CD14-positive monocyte (primary cell): ENCODE data around the gene METTL1. TPM values are rescaled to one million over a fixed set of nuclear protein-coding genes. Genes with fewer than 3 reads are reported as not detected.
"Not testable (repeated sequence)": the region's sequence is repeated elsewhere in the genome, so short reads cannot be mapped to it uniquely, and the experiment has no call there.

Source experiments
- DNase-seq, 3 donors: peaks; one replicate each; pipeline ENCODE4 v3.0.0-alpha.2; 2011 to 2022
- H2AFZ ChIP-seq: 2 replicates; pipeline ENCODE4 v1.6.0; 2012; ENCODE audit warnings: mild to moderate bottlenecking, low read depth, low read length, inconsistent platforms; ENCODE audit not compliant: insufficient read depth, poor library complexity, severe bottlenecking
- H3K27ac ChIP-seq, 2 donors: 1 replicate in 1 of 2; 2 replicates in 1 of 2; pipeline ENCODE4 v1.5.1; 2012 to 2013; ENCODE audit warnings: low read length in 2 of 2, control low read depth in 1 of 2, inconsistent platforms in 1 of 2, low read depth in 1 of 2, mild to moderate bottlenecking in 1 of 2
- H3K27me3 ChIP-seq, 2 donors: one replicate each; pipeline versions ENCODE4 v1.6.0 to v1.6.1; 2011 to 2013; ENCODE audit warnings: low read length in 2 of 2; ENCODE audit not compliant: control insufficient read depth in 2 of 2, insufficient read depth in 2 of 2
- H3K36me3 ChIP-seq, 2 donors: replicated peaks in 1 of 2; 1 replicate in 1 of 2; 2 replicates in 1 of 2; pipeline versions ENCODE4 v1.5.1 to v1.6.1; 2012 to 2013; ENCODE audit warnings: low read length in 2 of 2, control low read depth in 1 of 2, inconsistent platforms in 1 of 2, mild to moderate bottlenecking in 1 of 2; ENCODE audit not compliant: insufficient read depth in 2 of 2, control insufficient read depth in 1 of 2
- H3K4me1 ChIP-seq, 2 donors: 1 replicate in 1 of 2; 2 replicates in 1 of 2; pipeline versions ENCODE4 v1.5.1 to v1.6.1; 2012 to 2013; ENCODE audit warnings: low read length in 2 of 2, control low read depth in 1 of 2, inconsistent platforms in 1 of 2, mild to moderate bottlenecking in 1 of 2, moderate library complexity in 1 of 2; ENCODE audit not compliant: insufficient read depth in 2 of 2, control insufficient read depth in 1 of 2
- H3K4me2 ChIP-seq: replicated peaks from 2 replicates; pipeline ENCODE3; 2012; ENCODE audit warnings: low read length, moderate library complexity, mild to moderate bottlenecking; ENCODE audit not compliant: poor library complexity, severe bottlenecking; ENCODE audit errors: extremely low read depth
- H3K4me3 ChIP-seq, 3 experiments: fragments of 200-600 bp in 1 of 3; sonication (generic) in 1 of 3; replicated peaks in 1 of 3; 1 replicate in 2 of 3; 2 replicates in 1 of 3; pipeline ENCODE4 v1.5.1; 2011 to 2013; ENCODE audit warnings: low read length in 3 of 3, mild to moderate bottlenecking in 3 of 3, control low read depth in 2 of 3, low read depth in 2 of 3, inconsistent platforms in 1 of 3, moderate library complexity in 1 of 3
- H3K79me2 ChIP-seq: 2 replicates; pipeline ENCODE4 v1.6.0; 2012; ENCODE audit warnings: mild to moderate bottlenecking, control low read depth, inconsistent platforms, low read length, moderate library complexity; ENCODE audit not compliant: insufficient read depth
- H3K9ac ChIP-seq: 2 replicates; pipeline ENCODE4 v1.6.0; 2017; ENCODE audit warnings: low read length, mild to moderate bottlenecking; ENCODE audit not compliant: insufficient read depth, poor library complexity, severe bottlenecking
- H3K9me3 ChIP-seq, 2 donors: replicated peaks in 1 of 2; 1 replicate in 1 of 2; 2 replicates in 1 of 2; pipeline versions ENCODE4 v1.5.1 to v1.6.1; 2012 to 2013; ENCODE audit warnings: low read length in 2 of 2, control low read depth in 1 of 2; ENCODE audit not compliant: control insufficient read depth in 1 of 2, insufficient read depth in 1 of 2
- H4K20me1 ChIP-seq: 2 replicates; pipeline ENCODE4 v1.6.0; 2012; ENCODE audit warnings: mild to moderate bottlenecking, low read length, control low read depth, moderate library complexity; ENCODE audit not compliant: insufficient read depth
- H3K27ac Mint-ChIP-seq, 7 donors: one replicate each; pipeline ENCODE4 v1.8.0; 2020; ENCODE audit warnings: mild to moderate bottlenecking in 7 of 7, mixed read lengths in 7 of 7, moderate library complexity in 6 of 7, inconsistent platforms in 2 of 7
- H3K27me3 Mint-ChIP-seq, 3 donors: one replicate each; pipeline ENCODE4 v1.8.0; 2021 to 2022; ENCODE audit warnings: low read depth in 3 of 3, mild to moderate bottlenecking in 3 of 3, mixed read lengths in 3 of 3, moderate library complexity in 3 of 3, inconsistent platforms in 1 of 3
- H3K36me3 Mint-ChIP-seq, 2 donors: one replicate each; pipeline ENCODE4 v1.8.0; 2020; ENCODE audit warnings: mixed read lengths in 2 of 2, inconsistent platforms in 1 of 2, mild to moderate bottlenecking in 1 of 2
- H3K4me1 Mint-ChIP-seq: one replicate; pipeline ENCODE4 v1.8.0; 2020; ENCODE audit warnings: mild to moderate bottlenecking, mixed read lengths
- H3K4me3 Mint-ChIP-seq, 2 donors: one replicate each; pipeline ENCODE4 v1.8.0; 2020; ENCODE audit warnings: mild to moderate bottlenecking in 2 of 2, mixed read lengths in 2 of 2, moderate library complexity in 1 of 2
- H3K9me3 Mint-ChIP-seq, 7 donors: one replicate each; pipeline ENCODE4 v1.8.0; 2020 to 2022; ENCODE audit warnings: mixed read lengths in 7 of 7, mild to moderate bottlenecking in 6 of 7, moderate library complexity in 6 of 7, inconsistent platforms in 2 of 7
- WGBS: methylation state at CpG from one replicate; pipeline ENCODE4 v1.1.5; 2013; ENCODE audit warnings: missing lambda C conversion rate; ENCODE audit not compliant: insufficient coverage; 5-methylcytosine and 5-hydroxymethylcytosine counted together
- intact Hi-C, 2 donors: fragments of 100-400 bp; cut with micrococcal nuclease; formaldehyde crosslinking; loops; one replicate each; pipeline versions ENCODE4 v1.15.0 to v1.15.1; 2023
- polyA minus RNA-seq: library from RNA; depleted of rRNA, polyadenylated mRNA; stranded (reverse); fragments of >200 nt; gene quantifications from 2 replicates; pipeline ENCODE4 v1.2.3, GENCODE V29; 2012
- polyA plus RNA-seq, 3 donors: library from polyadenylated mRNA; depleted of rRNA in 1 of 3; unstranded in 2 of 3; stranded (reverse) in 1 of 3; fragments of 300-500 nt in 2 of 3; fragments of >200 nt in 1 of 3; fragmentation: Illumina TruSeq in 2 of 3; gene quantifications; 1 replicate in 2 of 3; 2 replicates in 1 of 3; pipeline ENCODE4 v1.2.3, GENCODE V29; 2012 to 2021
- total RNA-seq, 12 experiments: library from RNA in 1 of 12; stranded (reverse) in 1 of 12; fragments of 120-200 nt in 1 of 12; gene quantifications; one replicate each; pipeline ENCODE4 v1.2.4 and lab custom pipeline; 2013 to 2026; ENCODE audit warnings: mixed read lengths in 6 of 12, inconsistent platforms in 1 of 12
- TF ChIP-seq, protein P1 (sequence below): fragments of 200-600 bp; IDR thresholded peaks from one replicate; pipeline ENCODE4 v1.8.0; 2022; ENCODE audit warnings: antibody characterized with exemption, mild to moderate bottlenecking

METTL1 gene
- total RNA-seq (2013): 2.9 TPM
- polyA plus RNA-seq (1 to 10 TPM; 3.4 to 5.0 (median 3.7) TPM), polyA minus RNA-seq (4.3 and 7.5 TPM in 2 replicates), total RNA-seq (lab: John Stamatoyannopoulos, UW) (0.46 to 2.3 (median 1.4) reads per million in 11 experiments)

GRCh38 chr12:57771873-57772428 is at the start of gene METTL1:
TSS of gene METTL1 (minus strand) at chr12:57772105. CDS start at chr12:57772083, 22 bp downstream.
- H3K4me2 ChIP-seq: peak within 1 kb of the TSS; percentile 97
- Mint-ChIP-seq H3K9me3 (peaks cover 0 to 8% (median 0%) of the 10 kb centered on the region in 7 donors), H3K36me3 (peaks cover 19 to 26% of the 10 kb centered on the region in 2 donors), H3K4me1 (peaks cover 39% of the 10 kb centered on the region), H3K27me3 (peaks cover 11 to 14% (median 13%) of the 10 kb centered on the region in 3 donors), H3K4me3 (peak within 1 kb of the TSS; percentile 96 to 98), H3K27ac (peak within 1 kb of the TSS; percentile 96 to 99 (median 98))
- peaks cover 0 to 6% of the 10 kb centered on the region in 2 donors for H3K9me3 ChIP-seq
- intact Hi-C loops: loop anchor here in 1 of 2 donors (5.0 kb wide), 1 partner anchor 75 kb away; the partner anchor contains the start of gene CTDSP2
- H4K20me1 ChIP-seq: no peaks in the 10 kb centered on the region
- H3K4me1 ChIP-seq: peaks cover 38 to 44% of the 10 kb centered on the region in 2 donors
- peak within 1 kb of the TSS; percentile 99 for H2AFZ ChIP-seq
- peak within 1 kb of the TSS; percentile 72 to 93 for H3K27ac ChIP-seq
- peak; percentile 88 to 92 (median 91) for DNase-seq
- peak within 1 kb of the TSS; percentile 69 for H3K9ac ChIP-seq
- TF ChIP-seq, protein P1, sequence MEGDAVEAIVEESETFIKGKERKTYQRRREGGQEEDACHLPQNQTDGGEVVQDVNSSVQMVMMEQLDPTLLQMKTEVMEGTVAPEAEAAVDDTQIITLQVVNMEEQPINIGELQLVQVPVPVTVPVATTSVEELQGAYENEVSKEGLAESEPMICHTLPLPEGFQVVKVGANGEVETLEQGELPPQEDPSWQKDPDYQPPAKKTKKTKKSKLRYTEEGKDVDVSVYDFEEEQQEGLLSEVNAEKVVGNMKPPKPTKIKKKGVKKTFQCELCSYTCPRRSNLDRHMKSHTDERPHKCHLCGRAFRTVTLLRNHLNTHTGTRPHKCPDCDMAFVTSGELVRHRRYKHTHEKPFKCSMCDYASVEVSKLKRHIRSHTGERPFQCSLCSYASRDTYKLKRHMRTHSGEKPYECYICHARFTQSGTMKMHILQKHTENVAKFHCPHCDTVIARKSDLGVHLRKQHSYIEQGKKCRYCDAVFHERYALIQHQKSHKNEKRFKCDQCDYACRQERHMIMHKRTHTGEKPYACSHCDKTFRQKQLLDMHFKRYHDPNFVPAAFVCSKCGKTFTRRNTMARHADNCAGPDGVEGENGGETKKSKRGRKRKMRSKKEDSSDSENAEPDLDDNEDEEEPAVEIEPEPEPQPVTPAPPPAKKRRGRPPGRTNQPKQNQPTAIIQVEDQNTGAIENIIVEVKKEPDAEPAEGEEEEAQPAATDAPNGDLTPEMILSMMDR: no peak
- H3K27me3 ChIP-seq: peaks cover 7 to 13% of the 10 kb centered on the region in 2 donors
- no peaks in the 10 kb centered on the region for H3K79me2 ChIP-seq
- H3K4me3 ChIP-seq: peak within 1 kb of the TSS; percentile 77 to 98 (median 82)
- under 1% methylated on average over 27 of the region's 28 CpGs for WGBS
- H3K36me3 ChIP-seq: peaks cover 0 to 6% of the 10 kb centered on the region in 2 donors

GRCh38 chr12:57821015-57821414 is 49.1 kb upstream of the METTL1 start:
- H4K20me1 ChIP-seq: peaks cover 96% of the 10 kb centered on the region
- DNase-seq, H3K4me3 Mint-ChIP-seq: not testable (repeated sequence)

DNA sequence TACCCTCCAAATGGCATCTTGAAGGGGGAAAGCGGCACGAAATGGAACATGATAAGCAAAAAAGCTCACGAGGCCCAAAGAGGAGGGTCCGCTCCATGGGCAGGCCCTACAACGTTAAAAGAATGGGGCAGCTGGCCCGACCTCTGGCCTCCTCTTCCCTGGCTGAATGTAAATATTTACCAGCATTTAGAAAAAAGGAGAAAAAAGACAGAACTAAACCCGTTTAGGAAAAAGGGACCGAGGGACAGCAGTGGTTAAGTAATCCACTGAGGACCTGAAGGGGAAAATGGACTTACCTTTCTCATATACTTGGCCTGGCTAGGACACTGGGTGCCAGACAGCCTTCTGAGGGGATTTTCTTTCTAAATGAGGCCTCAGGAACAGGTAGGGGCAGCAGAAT is 48.2 kb upstream of the METTL1 start:
- peaks cover 94% of the 10 kb centered on the region for H4K20me1 ChIP-seq
- H3K9ac ChIP-seq, H3K4me3 ChIP-seq, H3K9me3 Mint-ChIP-seq, H3K9me3 ChIP-seq, H3K4me3 Mint-ChIP-seq, intact Hi-C loops, H3K27me3 Mint-ChIP-seq, H2AFZ ChIP-seq, DNase-seq, H3K4me2 ChIP-seq, H3K79me2 ChIP-seq, H3K27ac ChIP-seq, H3K27me3 ChIP-seq: not testable (repeated sequence)
- WGBS: no CpG with 5 or more reads among the region's 8 CpGs
- H3K4me1 Mint-ChIP-seq: peaks cover 31% of the 10 kb centered on the region
- peaks cover 51 to 58% of the 10 kb centered on the region in 2 donors for H3K36me3 ChIP-seq
- peaks cover 23% of the 10 kb centered on the region in 2 donors for H3K4me1 ChIP-seq
- H3K27ac Mint-ChIP-seq: peak overlapping the region in 1 of 7 donors; percentile 35
- peaks cover 53 to 65% of the 10 kb centered on the region in 2 donors for H3K36me3 Mint-ChIP-seq

More at GRCh38 chr12:57821015-57821414, 49.1 kb upstream of the METTL1 start:
- 100% methylated on average over 1 of the region's 5 CpGs for WGBS
- H3K9ac ChIP-seq, intact Hi-C loops, H3K27me3 Mint-ChIP-seq, H3K9me3 ChIP-seq, H3K27me3 ChIP-seq, H3K27ac ChIP-seq, H3K9me3 Mint-ChIP-seq, H3K4me3 ChIP-seq, H3K4me2 ChIP-seq, H3K79me2 ChIP-seq, H2AFZ ChIP-seq: not testable (repeated sequence)
- Histone ChIP-seq H3K4me1 (peaks cover 19 to 20% of the 10 kb centered on the region in 2 donors), H3K36me3 (peaks cover 60 to 67% of the 10 kb centered on the region in 2 donors)
- peaks cover 28% of the 10 kb centered on the region for H3K4me1 Mint-ChIP-seq
- peak overlapping the region in 2 of 7 donors; percentile 18 to 37 for H3K27ac Mint-ChIP-seq
- H3K36me3 Mint-ChIP-seq: peaks cover 61 to 74% of the 10 kb centered on the region in 2 donors

- H3K27me3 Mint-ChIP-seq, H3K4me3 Mint-ChIP-seq, intact Hi-C loops, H3K4me2 ChIP-seq, H3K4me3 ChIP-seq, DNase-seq, H3K79me2 ChIP-seq, H3K27me3 ChIP-seq, H3K9me3 ChIP-seq, H2AFZ ChIP-seq, H3K9ac ChIP-seq, H3K9me3 Mint-ChIP-seq: not testable (repeated sequence)
- Mint-ChIP-seq H3K27ac (peak overlapping the region in 1 of 7 donors; percentile 53), H3K36me3 (peaks cover 31 to 44% of the 10 kb centered on the region in 2 donors), H3K4me1 (peaks cover 31% of the 10 kb centered on the region)
- Histone ChIP-seq H3K27ac (peak overlapping the region in 1 of 2 donors; percentile 39), H3K36me3 (peaks cover 30 to 37% of the 10 kb centered on the region in 2 donors), H3K4me1 (peaks cover 23% of the 10 kb centered on the region in 2 donors), H4K20me1 (peaks cover 72% of the 10 kb centered on the region)
- WGBS: 67% methylated on average over 1 of the region's 3 CpGs
These were observed 46.1 kb upstream of the METTL1 start for GRCh38 chr12:57817990-57818331.
